ENCODE data around the gene ORM1.

DNA sequence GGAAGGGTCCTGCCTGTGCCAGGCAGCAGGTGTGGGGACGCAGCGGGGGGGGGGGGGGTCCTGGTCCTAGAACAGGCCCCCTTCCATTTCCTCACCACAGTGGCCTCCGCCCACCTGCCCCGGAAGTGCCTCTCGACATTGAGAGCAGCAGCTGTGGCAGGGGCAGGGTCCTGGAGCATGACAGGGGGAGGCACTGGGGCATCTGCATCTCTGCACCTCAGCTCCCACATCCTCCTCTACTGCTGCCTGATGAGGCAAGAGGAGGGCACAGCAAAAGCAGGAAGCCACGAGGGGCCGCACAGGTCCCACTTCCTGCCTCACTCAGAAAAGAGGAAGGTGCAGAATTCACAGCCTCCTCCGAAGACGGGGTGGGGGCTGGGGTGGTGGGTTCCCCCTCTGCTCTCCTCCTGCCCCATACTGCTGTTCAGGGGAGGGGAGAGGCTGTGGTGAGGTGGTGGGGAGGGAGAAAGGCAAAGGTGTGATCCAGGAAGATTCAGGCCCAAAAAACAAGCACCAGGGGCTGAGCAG lies 50.1 kb downstream of the ORM1 start:
- TF ChIP-seq POLR2A (IDR thresholded peaks at IDR 0.05): no peak
- TF ChIP-seq, protein P1, sequence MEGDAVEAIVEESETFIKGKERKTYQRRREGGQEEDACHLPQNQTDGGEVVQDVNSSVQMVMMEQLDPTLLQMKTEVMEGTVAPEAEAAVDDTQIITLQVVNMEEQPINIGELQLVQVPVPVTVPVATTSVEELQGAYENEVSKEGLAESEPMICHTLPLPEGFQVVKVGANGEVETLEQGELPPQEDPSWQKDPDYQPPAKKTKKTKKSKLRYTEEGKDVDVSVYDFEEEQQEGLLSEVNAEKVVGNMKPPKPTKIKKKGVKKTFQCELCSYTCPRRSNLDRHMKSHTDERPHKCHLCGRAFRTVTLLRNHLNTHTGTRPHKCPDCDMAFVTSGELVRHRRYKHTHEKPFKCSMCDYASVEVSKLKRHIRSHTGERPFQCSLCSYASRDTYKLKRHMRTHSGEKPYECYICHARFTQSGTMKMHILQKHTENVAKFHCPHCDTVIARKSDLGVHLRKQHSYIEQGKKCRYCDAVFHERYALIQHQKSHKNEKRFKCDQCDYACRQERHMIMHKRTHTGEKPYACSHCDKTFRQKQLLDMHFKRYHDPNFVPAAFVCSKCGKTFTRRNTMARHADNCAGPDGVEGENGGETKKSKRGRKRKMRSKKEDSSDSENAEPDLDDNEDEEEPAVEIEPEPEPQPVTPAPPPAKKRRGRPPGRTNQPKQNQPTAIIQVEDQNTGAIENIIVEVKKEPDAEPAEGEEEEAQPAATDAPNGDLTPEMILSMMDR (IDR thresholded peaks at IDR 0.05): no peak

Measured in adrenal gland (tissue), 5 donors.